NB4 (cell line): ENCODE measurements around the gene FMNL2.

Experiments
- TF ChIP-seq, protein P1 (sequence below): IDR thresholded peaks from one replicate; pipeline ENCODE4 v1.5.1; 2012; ENCODE audit warnings: low read depth, low read length
- TF ChIP-seq, protein P2 (sequence below): IDR thresholded peaks from 2 replicates; pipeline ENCODE4 v1.6.1; 2011; ENCODE audit warnings: low read depth, low read length

GRCh38 chr2:152347076-152347475, 12.1 kb downstream of the FMNL2 start:
- TF ChIP-seq, protein P1, sequence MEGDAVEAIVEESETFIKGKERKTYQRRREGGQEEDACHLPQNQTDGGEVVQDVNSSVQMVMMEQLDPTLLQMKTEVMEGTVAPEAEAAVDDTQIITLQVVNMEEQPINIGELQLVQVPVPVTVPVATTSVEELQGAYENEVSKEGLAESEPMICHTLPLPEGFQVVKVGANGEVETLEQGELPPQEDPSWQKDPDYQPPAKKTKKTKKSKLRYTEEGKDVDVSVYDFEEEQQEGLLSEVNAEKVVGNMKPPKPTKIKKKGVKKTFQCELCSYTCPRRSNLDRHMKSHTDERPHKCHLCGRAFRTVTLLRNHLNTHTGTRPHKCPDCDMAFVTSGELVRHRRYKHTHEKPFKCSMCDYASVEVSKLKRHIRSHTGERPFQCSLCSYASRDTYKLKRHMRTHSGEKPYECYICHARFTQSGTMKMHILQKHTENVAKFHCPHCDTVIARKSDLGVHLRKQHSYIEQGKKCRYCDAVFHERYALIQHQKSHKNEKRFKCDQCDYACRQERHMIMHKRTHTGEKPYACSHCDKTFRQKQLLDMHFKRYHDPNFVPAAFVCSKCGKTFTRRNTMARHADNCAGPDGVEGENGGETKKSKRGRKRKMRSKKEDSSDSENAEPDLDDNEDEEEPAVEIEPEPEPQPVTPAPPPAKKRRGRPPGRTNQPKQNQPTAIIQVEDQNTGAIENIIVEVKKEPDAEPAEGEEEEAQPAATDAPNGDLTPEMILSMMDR: no peak
- TF ChIP-seq, protein P2, sequence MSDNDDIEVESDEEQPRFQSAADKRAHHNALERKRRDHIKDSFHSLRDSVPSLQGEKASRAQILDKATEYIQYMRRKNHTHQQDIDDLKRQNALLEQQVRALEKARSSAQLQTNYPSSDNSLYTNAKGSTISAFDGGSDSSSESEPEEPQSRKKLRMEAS: no peak
